HG03571 (cell line): ENCODE measurements around the gene TMCO1.
"Not testable (repeated sequence)": the region's sequence is repeated elsewhere in the genome, so short reads cannot be mapped to it uniquely, and the experiment has no call there.

Source experiments
- ATAC-seq: cut with Tn5 transposase; IDR thresholded peaks from one replicate; pipeline ENCODE4 v1.9.1; 2021; ENCODE audit not compliant: unreplicated experiment

TMCO1 gene

DNA sequence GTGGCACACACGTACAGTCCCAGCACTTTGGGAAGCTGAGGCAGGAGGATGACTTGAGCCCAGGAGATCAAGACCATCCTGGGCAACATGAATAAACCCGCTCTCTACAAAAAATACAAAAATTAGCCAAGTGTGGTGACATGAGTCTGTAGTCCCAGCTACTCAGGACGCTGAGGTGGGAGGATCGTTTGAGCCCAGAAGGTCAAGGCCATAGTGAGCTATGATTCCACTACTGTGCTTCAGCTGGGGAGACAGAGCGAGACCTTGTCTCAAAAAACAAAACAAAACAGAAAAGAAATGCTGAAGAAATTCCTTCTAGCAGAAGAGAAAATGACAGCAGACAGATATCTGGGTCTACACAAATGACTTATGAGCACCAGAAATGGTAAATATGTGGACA lies 80.6 kb downstream of the TMCO1 start:
- no peak for ATAC-seq

DNA sequence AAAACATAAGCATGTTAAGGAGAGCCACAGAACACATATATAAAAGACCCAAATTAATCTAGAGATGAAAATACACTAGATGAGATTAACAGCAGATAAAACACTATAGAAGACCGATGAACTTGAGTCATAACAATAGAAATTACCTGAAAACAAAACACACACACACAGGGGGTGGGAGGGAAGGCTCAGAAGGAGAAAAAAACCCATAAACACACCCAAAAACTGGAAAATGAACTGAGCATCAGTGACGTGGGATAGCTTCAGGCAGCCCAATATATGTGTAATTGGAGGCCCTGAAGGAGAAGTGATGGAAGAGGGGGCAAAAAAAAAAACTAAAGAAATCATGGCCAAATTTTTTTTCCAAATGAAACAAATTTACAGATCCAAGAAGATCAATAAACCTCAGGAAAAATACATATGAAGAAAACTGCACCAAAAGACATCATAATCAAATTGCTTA lies 81.7 kb downstream of the TMCO1 start:
- ATAC-seq, result peak; percentile 29

DNA sequence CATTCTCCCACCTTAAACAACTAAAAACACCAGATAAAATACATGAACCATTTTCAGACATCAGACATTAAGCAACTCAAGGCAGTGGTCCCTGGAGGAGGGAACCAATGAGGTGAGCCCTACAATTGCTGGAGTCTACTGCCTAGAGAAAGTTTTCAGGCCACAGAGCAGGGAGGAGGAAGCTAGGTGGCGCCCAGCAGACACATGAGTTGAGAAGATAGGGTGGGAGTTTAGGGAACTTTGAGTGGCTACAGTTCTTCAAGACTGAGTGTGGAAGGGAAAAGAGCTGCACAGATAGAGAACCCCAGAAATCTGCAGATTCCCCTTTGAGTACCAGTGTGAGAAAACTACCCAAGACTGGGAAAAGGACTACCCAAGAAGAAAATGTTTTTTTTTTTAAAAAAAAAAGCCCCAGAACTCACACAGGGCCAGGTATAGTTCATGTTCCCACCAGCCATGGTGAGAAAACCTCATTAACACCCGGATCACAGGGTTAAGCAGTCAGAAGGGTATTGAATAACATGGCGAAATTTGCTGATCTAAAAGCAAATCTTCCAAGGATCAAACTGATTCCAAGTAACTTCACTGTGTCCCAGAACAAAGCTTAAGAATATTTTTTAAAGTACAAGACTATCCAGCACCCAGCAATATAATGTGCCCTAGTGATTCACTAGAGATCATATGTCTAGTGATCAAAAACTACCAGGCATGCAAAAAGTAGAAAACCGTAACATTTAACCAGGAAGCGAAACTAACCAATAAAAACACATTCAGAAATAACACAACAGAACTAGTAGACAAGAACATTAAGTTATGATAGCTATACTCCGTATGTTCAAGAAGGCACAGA lies 82.3 kb downstream of the TMCO1 start:
- ATAC-seq, result peak; percentile 69

DNA sequence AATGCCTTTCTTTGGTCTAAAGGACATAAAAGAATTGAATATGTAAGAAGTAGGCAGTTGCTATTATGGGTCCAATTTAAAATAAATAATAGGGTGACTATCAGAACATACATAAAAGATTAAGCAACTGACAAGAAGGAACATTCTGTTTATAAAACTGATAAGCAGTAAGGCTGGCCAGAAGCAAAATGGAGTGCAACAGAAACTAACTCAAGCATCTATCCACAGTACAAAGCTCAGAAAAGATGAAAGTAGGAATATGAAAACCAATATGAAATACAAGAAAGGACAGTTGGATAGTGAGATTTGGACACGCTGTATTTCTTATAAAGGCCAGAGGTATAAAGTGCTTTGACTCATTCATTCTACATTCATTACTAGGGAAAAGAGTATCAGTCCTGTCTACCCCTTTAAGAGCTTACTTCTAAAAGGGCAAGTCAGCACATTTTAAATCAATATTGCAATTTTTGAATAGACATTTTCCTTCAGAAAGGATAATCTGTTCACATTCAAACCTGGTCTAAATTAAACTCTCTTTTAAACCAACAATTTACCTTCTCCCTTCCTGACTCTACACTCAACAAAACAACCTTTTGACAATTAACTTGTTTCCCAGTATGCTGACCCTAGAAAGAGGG lies 84.7 kb downstream of the TMCO1 start:
- ATAC-seq, result no peak

DNA sequence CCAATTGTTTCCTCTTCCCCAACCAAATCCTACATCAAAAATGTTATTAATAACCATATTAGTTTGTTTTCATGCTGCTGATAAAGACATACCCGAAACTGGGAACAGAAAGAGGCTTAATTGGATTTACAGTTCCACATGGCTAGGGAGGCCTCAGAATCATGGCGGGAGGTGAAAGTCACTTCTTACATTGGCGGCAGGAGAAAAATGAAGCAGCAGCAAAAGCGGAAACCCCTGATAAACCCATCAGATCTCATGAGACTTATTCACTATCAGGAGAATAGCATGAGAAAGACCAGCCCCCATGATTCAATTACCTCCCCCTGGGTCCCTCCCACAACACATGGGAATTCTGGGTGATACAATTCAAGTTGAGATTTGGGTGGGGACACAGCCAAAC lies 87.9 kb downstream of the TMCO1 start:
- ATAC-seq, result not testable (repeated sequence)

DNA sequence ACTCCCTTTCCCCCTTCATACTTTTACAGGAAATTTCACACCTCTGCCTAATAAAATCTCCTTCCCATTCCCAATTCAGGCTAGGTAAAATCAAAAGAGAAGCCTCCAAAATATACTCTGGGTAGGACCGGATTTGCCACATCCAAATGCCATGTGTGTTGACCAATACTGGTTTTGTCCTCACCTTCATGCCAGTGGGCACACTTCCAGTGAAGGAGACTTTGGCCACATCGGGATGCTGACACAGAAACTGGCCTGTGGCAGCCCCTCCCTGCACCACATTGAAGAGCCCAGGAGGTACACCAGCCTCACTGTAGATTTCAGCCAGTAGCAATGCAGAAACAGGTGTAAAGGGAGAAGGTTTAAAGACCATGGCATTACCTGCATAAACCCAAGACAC lies 88.4 kb downstream of the TMCO1 start:
- no peak for ATAC-seq

DNA sequence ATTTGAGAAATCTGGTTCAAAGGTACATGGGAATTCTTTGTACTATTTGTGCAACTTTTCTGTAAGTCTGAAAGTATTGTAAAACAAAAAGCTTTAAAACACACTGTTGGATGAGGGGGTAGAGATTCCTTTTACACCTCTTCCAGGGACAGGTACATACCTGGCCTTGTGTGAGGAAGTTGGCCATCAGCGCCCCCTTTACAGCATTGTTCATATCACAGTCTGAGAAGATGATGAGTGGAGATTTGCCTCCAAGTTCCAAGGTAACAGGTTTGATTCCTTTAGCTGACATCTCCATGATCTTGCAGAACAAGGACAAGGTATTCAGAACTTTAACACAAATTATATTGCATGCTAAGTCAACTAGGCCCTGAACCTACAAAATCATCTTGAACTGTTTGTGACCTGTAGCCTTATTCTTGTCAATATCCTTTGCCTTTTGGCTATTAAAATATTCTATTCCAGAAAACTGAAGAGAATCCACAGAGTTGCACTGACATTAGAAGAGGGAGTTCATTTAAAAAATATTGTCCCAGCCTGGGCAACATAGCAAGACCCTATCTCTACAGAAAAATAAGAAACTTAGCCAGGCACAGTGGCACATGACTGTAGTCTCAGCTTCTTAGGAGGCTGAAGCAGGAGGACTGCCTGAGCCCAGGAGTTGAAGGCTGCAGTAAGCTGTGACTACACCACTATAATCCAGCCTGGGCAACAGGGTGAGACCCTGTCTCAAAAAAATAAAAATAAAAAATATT lies 89.2 kb downstream of the TMCO1 start:
- ATAC-seq, result no peak

DNA sequence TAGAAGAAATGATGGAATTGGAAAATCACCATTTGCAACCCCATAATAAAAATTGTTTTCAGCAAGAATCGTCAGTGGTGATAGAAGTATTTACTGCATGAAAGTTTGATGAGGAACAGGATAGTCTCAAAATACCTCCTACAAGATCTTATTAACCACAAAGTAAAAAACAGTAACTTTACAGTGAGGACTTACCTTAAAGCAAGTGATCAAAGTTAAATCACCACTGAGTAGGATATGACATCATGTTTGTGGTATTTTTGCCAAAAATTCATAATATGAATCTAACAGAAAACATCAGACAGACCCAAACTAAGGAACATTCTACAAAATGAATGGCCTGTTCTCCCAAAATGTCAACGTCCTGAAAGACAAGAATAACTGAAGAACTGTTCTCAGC lies 90.2 kb downstream of the TMCO1 start:
- no peak for ATAC-seq
